Heart left ventricle (tissue), 16 donors: ENCODE data around the gene C22orf15. TPM values are rescaled to one million over a fixed set of nuclear protein-coding genes. Genes with fewer than 3 reads are reported as not detected.
A peak's percentile ranks its signal among the peaks of the same experiment; 100 is the strongest.

Experiments used
- ATAC-seq, 4 donors: fragments of 200-7000 bp; cut with Tn5 transposase; one replicate each; pipeline ENCODE4 v1.9.1; 2020 to 2022; ENCODE audit warnings: moderate library complexity in 4 of 4, mild to moderate bottlenecking in 3 of 4, moderate number of reproducible peaks in 1 of 4
- DNase-seq, 5 donors: peaks; one replicate each; pipeline ENCODE4 v3.0.0-alpha.2; 2020
- H3K27ac ChIP-seq, 12 donors: fragments of 200-600 bp; sonication (generic) in 4 of 12; one replicate each; pipeline versions ENCODE4 v1.5.0 to v1.8.0; 2016 to 2022; ENCODE audit warnings: mild to moderate bottlenecking in 2 of 12
- H3K27me3 ChIP-seq, 9 donors: fragments of 200-600 bp; sonication (generic) in 2 of 9; one replicate each; pipeline versions ENCODE4 v1.5.1 to v1.8.0; 2016 to 2022; ENCODE audit warnings: mild to moderate bottlenecking in 3 of 9
- H3K36me3 ChIP-seq, 9 donors: fragments of 200-600 bp; sonication (generic) in 2 of 9; one replicate each; pipeline versions ENCODE4 v1.5.0 to v1.8.0; 2018 to 2022; ENCODE audit warnings: mild to moderate bottlenecking in 2 of 9
- H3K4me1 ChIP-seq, 12 donors: fragments of 200-600 bp; sonication (generic) in 4 of 12; one replicate each; pipeline versions ENCODE4 v1.5.0 to v1.8.0; 2016 to 2022; ENCODE audit warnings: mild to moderate bottlenecking in 3 of 12
- H3K4me3 ChIP-seq, 12 donors: fragments of 200-600 bp; sonication (generic) in 4 of 12; one replicate each; pipeline versions ENCODE4 v1.5.0 to v1.8.0; 2017 to 2022; ENCODE audit warnings: mild to moderate bottlenecking in 9 of 12, moderate library complexity in 4 of 12
- H3K9me3 ChIP-seq, 12 donors: fragments of 200-600 bp; sonication (generic) in 4 of 12; one replicate each; pipeline versions ENCODE4 v1.5.0 to v1.8.0; 2016 to 2022; ENCODE audit warnings: mild to moderate bottlenecking in 1 of 12
- CTCF ChIP-seq, 12 donors: fragments of 200-600 bp; sonication (generic) in 4 of 12; IDR thresholded peaks; one replicate each; pipeline versions ENCODE4 v1.5.0 to v1.8.0; 2018 to 2022; ENCODE audit warnings: antibody characterized with exemption in 12 of 12, mild to moderate bottlenecking in 5 of 12
- POLR2A ChIP-seq, 2 donors: fragments of 450-650 bp; IDR thresholded peaks; one replicate each; pipeline ENCODE4 v1.6.1; 2017; ENCODE audit warnings: antibody characterized with exemption in 2 of 2, mild to moderate bottlenecking in 2 of 2, moderate library complexity in 2 of 2
- WGBS, 4 donors: extraction: QIAGEN DNeasy Blood & Tissue Kit in 2 of 4; methylation state at CpG; one replicate each; pipeline versions ENCODE4 v1.1.5 to v1.1.7; 2013 to 2018; 5-methylcytosine and 5-hydroxymethylcytosine counted together
- intact Hi-C, 10 donors: fragments of 100-400 bp; cut with DNase I; formaldehyde crosslinking; loops; one replicate each; pipeline versions ENCODE4 v1.11.1 to v1.14.2; 2022
- polyA plus RNA-seq, 2 donors: library from polyadenylated mRNA; stranded (reverse); fragments of 200-250 nt; gene quantifications; one replicate each; pipeline ENCODE4 v1.2.3, GENCODE V29; 2013
- total RNA-seq, 9 donors: library from RNA; depleted of rRNA in 2 of 9; stranded (reverse); fragments of >200 nt in 2 of 9; fragmentation: NEBNext Ultra II Directional in 3 of 9; extraction: Animal tissue kit (Norgen Biotek cat#: 25700) in 3 of 9; gene quantifications; one replicate each; pipeline versions ENCODE4 v1.1.0 to v1.2.4, GENCODE V29; 2016 to 2023
- donor health status: ischemic (EF 13 %, LVEDD 7.1; RV severe dilation, severe dysfunction).
- donor health status: healthy with polysubstance abuse.
- donor health status: DM: no; HTN: yes; CAD: no.
- donor health status: DM: no; HTN: no; CAD: no.
- donor health status: ischemic (EF 25% LVEDD 6.9; RV normal size, moderate dysfunction).
- donor health status: ischemic (EF 25% LVEDD 5.7; RV mildly dilated, moderate dysfunction).
- donor health status: healthy.
- donor health status: DM: yes; HTN: yes; CAD: no.
- donor health status: ischemic (EF 35%, LVEDD 5.7; RV mildly dilated, moderate dysfunction).
- donor health status: nonischemic (EF 11% LVEDD 7.7; RV severe dilation, severe dysfunction).
- donor health status: DM: yes; HTN: yes; CAD: no.
- donor health status: PGD.
- donor health status: ischemic (EF 29% LVEDD 5.4; RV normal size, mild dysfunction).
- donor health status: nonischemic (EF 23%, LVEDD 6.1; RV moderate dilation, normal function).

Gene C22orf15
- total and polyA plus RNA-seq, 11 donors: not detected

GRCh38 chr22:23754220-23754919 lies 8.4 kb upstream of the C22orf15 start, which contains the start of gene VPREB3:
TSS of gene VPREB3 (minus strand) at chr22:23754425. CDS start at chr22:23754363, 62 bp downstream.
- Histone ChIP-seq H3K27ac (no peak within 1 kb of the TSS), H3K27me3 (no peaks in the 10 kb centered on the region), H3K36me3 (no peaks in the 10 kb centered on the region), H3K4me3 (no peak within 1 kb of the TSS), H3K9me3 (no peaks in the 10 kb centered on the region), H3K4me1 (peaks cover 0 to 22% (median 8%) of the 10 kb centered on the region in 12 donors)
- TF ChIP-seq CTCF (IDR thresholded peaks at IDR 0.05) (no peak), POLR2A (IDR thresholded peaks at IDR 0.05) (no peak)
- intact Hi-C loops: loop anchor here in 1 of 10 donors (5.0 kb wide), 1 partner anchor 37 kb away; no protein-coding TSS in a partner anchor
- DNase-seq: peak in 1 of 5 donors; percentile 37
- WGBS, 4 donors: 79 to 95% (median 88%) methylated on average over 12 to 14 of the region's 14 CpGs
- ATAC-seq: no peak

- Histone ChIP-seq H3K27ac (no peak overlapping the region), H3K36me3 (no peaks in the 10 kb centered on the region), H3K9me3 (no peaks in the 10 kb centered on the region), H3K4me1 (peaks cover 0 to 15% (median 7%) of the 10 kb centered on the region in 12 donors), H3K4me3 (no peak overlapping the region), H3K27me3 (no peaks in the 10 kb centered on the region)
- ATAC-seq (no peak), DNase-seq (no peak)
- 66 to 68% (median 67%) methylated on average over 6 of the region's 6 CpGs for WGBS, 4 donors
- intact Hi-C loops: loop anchor here in 1 of 10 donors (5.0 kb wide), 1 partner anchor 38 kb away; no protein-coding TSS in a partner anchor
- TF ChIP-seq CTCF (IDR thresholded peaks at IDR 0.05) (no peak), POLR2A (IDR thresholded peaks at IDR 0.05) (no peak)
These were observed 7.7 kb upstream of the C22orf15 start for GRCh38 chr22:23754980-23755636.

- intact Hi-C loops: no loop called here
- ATAC-seq (no peak), DNase-seq (no peak)
- 82 to 91% (median 85%) methylated on average over 8 of the region's 8 CpGs for WGBS, 4 donors
- TF ChIP-seq POLR2A (IDR thresholded peaks at IDR 0.05) (no peak), CTCF (IDR thresholded peaks at IDR 0.05) (no peak)
- H3K4me3 ChIP-seq: no peak overlapping the region
- H3K27ac ChIP-seq: no peak overlapping the region
- H3K27me3 ChIP-seq: no peaks in the 10 kb centered on the region
- no peaks in the 10 kb centered on the region for H3K9me3 ChIP-seq
- H3K4me1 ChIP-seq: peaks cover 0 to 10% (median 1%) of the 10 kb centered on the region in 12 donors
- no peaks in the 10 kb centered on the region for H3K36me3 ChIP-seq
These were observed 7.1 kb upstream of the C22orf15 start for GRCh38 chr22:23755711-23756110.

- ATAC-seq (no peak), DNase-seq (no peak)
- TF ChIP-seq CTCF (IDR thresholded peaks at IDR 0.05) (no peak), POLR2A (IDR thresholded peaks at IDR 0.05) (no peak)
- Histone ChIP-seq H3K36me3 (no peaks in the 10 kb centered on the region), H3K27ac (no peak overlapping the region), H3K4me1 (peaks cover 0 to 3% (median 0%) of the 10 kb centered on the region in 12 donors), H3K27me3 (no peaks in the 10 kb centered on the region), H3K4me3 (no peak overlapping the region), H3K9me3 (no peaks in the 10 kb centered on the region)
- intact Hi-C loops: no loop called here
- 48 to 78% (median 70%) methylated on average over 4 of the region's 4 CpGs for WGBS, 4 donors
These were observed 5.9 kb upstream of the C22orf15 start for GRCh38 chr22:23756891-23757290.
